Stimulated activated CD8-positive, alpha-beta memory T cell treated with anti-CD3 and anti-CD28 coated beads, Interleukin-7, amount 100 ng/mL, for 48 hours (primary cell): ENCODE results near the gene TSPAN6.

ENCODE experiments used
- DNase-seq, 2 donors: peaks; one replicate each; pipeline ENCODE4 v3.0.0-alpha.2; 2020; ENCODE audit warnings: low read depth in 1 of 2; ENCODE audit errors: extremely low read depth in 1 of 2

TSPAN6 gene

DNA sequence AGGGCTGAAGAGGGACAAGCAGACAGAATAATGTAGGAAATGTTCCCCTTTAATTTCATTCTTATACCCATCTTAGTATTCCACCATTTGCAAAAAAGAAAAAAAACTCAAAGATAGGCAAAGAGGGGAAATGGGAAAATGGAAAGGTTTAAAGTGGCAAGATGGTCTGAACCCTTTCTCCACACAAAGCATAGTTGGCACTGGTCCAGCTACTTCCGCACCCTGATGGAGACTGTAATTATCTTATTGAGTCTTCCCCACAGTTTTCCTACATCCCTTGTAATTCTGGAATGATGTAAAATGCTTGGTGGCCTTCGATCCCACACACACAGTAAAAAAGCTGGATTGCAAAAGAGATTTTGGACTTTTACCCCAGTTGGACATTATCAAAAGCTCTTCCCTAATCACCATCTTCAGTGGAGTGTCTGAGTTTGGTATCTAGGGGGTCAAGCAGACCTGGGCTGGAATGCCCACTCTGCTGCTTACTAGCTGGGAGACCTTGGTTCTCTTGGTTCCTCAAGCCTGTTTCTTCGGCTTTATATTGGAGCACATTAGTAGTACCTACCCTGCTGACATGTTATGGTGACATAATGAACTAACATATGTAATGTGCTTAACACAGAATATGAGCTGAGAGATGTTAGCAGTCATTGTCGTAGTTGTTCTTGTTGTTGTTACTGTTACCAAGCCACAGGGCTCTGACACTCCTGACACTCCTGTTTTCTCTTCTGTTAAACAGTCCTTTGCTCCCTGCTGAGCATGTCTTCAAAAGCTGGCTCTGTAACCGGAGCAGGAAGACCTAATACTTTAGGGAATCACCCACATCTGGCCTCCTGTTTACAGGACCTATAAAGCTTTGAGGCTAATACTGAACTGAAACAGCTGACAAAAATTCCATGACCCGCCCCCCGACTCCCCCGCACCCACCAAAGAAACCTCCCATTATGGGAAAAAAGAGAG, 12.1 kb upstream of the TSPAN6 start:
- DNase-seq, result no peak

DNA sequence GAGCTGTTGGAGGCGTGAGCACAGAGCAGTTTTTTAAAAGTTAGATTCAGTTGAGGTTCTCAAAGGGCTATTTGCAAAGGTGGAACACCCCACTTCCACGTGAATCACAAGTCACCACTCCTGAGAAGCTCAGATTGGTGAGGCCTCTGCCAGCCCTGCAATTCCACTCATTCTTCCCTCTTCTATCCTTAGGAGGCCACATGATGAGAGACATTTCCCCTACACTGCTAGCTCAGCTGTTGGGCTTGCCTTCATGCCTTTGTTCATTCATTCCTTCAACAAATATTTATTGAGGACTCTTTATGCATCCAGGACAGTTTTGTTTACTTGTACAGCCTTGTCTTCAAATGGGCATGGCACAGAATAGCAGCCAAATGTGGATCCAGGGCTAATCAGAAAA, 11.1 kb upstream of the TSPAN6 start:
- no peak for DNase-seq

GRCh38 chrX:100647095-100647494, 10.5 kb upstream of the TSPAN6 start:
- DNase-seq, result no peak

GRCh38 chrX:100645106-100645505, 8.5 kb upstream of the TSPAN6 start:
- no peak for DNase-seq

DNA sequence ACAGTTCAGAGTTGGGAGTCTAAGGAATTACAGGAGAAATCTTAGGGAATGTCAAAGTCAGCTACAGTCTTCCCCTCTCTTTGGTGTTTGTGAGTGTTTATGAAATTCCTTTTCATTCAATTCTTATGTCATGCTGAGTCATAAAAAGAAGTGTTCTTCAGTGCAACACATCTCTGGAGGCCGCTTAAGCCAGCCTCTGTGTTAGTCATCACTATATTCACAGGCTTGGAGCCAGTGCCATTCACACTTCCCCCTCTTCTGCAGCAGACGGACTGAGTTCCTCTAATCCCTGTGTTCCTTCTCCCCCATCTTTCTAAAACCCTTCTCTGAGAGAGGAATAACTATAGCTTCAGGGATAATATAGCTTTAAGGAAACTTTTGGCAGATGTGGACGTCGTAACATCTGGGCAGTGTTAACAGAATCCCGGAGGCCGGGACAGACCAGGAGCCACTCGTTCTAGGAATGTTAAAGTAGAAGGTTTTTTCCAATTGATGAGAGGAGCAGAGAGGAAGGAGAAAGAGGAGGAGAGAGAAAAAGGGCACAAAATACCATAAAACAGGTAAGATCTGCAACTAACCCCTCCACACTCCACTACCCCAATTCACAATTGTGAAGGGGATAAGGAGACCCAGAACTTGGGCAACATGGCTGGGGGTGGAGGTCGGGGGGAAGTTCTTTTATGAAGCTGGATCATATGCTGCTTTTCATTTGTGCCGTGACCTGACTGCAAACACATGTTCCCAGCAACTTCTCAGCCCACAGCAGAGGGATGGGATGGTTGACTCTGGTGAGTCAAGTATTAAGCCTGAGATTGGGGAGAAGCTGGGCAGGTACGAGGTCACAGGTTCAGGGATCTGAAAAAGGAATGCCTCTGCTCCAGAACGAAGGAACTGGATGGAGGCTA, 7.6 kb upstream of the TSPAN6 start, which contains the start of gene SRPX2:
SRPX2 (plus strand) TSS at position 244 of the 905 bp plus-strand sequence. CDS start 2,124 bp downstream, outside the sequence.
- no peak for DNase-seq

DNA sequence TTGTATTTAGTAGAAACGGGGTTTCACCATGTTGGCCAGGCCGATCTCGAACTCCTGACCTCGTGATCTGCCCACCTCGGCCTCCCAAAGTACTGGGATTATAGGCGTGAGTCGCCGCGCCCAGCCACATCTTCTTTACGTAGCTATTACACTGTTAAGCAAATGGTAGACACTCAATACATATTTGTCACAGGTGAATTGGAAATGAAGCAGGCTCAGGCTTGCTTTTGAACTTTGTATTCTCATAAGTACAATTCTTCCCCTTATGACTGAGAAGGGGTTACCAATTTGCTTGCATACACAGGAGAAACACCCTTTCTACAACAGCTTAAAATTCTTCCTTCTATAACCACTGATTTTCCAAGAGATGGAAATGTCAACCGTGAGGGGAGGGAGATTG, 6.6 kb upstream of the TSPAN6 start:
- no peak for DNase-seq

DNA sequence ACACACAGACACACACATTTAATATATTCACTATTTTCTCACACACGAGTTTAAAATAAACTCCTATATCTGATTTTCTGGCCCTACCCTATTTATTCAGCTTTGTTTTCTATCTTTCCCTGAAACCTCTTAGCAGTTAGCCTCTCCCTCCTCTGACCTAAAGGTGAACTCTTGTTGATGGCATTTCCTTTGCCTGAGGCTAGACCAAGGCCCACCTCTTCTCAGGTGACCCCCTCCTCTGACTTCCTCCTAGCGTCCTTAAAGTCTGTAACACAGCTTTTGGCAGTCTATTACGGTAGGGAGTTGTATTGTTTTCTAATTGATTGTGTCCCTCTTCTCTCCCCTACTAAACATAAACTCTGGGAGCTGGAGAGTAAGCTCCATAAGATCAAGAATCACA, 5.7 kb upstream of the TSPAN6 start:
- DNase-seq, result no peak

- DNase-seq, result no peak
Observed at GRCh38 chrX:100635989-100636320, 651 bp downstream of the TSPAN6 start.

GRCh38 chrX:100635040-100635439, 1.6 kb downstream of the TSPAN6 start:
- DNase-seq, result no peak

GRCh38 chrX:100625985-100626491, 10.6 kb downstream of the TSPAN6 start:
- DNase-seq, result no peak

DNA sequence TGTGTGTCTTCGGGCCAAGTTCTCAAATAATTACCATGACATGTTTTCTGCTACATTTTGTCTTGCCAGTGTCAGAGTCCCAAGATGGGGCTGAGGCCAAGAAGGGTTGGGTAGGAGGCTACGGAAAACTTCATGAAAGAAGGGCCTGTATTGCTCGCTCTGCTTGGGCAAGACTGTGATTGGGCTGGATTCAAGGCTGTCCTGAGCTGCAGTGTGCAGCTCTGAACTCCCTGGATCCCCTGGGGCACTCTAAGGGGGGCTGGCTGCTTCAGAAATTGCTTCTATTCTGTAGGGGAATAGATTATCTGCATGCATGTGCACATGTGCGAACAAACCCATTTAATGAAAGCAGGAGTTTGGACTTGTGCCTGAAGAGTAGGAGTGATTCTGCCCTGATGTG, 13.6 kb downstream of the TSPAN6 start:
- no peak for DNase-seq

GRCh38 chrX:100615005-100615404, 21.6 kb downstream of the TSPAN6 start:
- no peak for DNase-seq

DNA sequence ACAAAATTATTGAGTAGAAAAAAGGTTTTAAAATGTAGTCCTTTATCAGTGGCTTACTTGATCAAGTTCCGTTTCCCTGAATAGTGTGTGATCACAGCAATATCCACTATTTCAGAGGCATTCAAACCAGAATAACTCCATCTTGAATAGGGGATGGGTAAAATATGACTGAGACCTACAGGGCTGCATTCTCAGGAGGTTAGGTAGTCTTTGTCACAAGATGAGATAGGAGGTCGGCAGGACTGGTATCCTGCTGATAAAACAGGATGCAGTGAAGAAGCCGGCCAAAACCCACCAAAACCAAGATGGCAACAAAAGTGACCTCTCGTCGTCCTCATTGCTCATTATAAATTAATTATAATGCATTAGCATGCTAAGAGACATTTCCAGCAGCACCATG, 24.7 kb downstream of the TSPAN6 start:
- no peak for DNase-seq

DNA sequence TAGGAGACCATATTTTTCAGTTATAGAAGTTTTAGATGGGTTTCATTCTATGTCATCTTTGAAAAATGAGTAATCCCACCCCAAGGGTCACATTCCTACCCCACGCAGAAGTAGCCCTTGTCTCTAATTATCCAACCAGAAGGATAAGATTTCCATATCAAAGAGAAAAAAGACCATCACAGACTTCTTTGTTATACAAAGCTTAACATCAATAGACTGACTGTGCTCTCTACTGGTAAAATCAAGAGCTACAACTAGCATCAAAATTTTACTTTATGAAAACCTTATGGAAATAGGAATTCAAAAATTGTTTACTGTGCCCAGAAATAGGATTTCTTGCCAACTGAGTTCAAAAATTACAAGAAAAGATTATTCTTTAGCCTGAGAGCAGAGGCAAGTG, 27.0 kb downstream of the TSPAN6 start:
- no peak for DNase-seq

DNA sequence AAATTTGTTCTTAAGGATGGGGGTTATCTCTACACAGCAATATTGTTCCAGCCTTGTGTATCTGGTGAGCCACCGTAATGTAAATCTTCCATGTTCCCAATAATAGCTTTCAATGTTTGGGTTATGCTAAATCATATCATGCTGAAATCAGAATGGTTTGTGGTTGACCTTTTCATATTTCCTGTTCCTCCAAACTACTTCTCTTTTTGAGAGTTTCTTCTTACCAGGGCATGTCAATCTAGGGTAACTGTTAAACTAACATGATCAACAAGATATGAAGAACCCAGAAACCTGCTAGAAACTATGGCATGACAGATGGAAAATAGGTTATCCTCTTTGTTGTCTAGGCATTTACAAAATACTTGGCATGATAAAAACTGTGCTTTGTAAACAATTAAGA, 29.9 kb downstream of the TSPAN6 start:
- no peak for DNase-seq

- DNase-seq, result no peak
Observed at GRCh38 chrX:100600758-100601157, 35.8 kb downstream of the TSPAN6 start.

GRCh38 chrX:100600340-100600739, 36.3 kb downstream of the TSPAN6 start:
- no peak for DNase-seq

GRCh38 chrX:100599456-100599855, 37.1 kb downstream of the TSPAN6 start:
- DNase-seq, result no peak

DNA sequence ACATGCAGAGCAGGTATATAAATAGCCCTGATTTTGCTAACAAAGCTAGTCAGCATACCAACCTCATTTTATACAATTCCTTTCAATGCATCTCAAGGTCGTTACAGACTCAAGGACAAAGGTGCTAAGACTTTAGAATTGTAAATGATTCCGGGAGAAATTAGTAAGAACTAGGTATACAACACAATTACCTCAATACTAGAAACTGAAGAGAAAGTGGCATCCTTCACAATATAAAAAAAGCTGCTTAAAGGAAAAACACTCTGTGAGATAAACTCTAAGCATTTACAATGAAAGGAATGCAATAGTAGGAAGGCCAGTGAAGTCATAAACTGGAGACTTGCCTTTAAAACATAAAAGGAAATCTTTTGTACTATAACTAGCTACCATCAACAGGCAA, 40.0 kb downstream of the TSPAN6 start:
- no peak for DNase-seq

- no peak for DNase-seq
Observed at GRCh38 chrX:100593581-100593980, 43.0 kb downstream of the TSPAN6 start.

DNA sequence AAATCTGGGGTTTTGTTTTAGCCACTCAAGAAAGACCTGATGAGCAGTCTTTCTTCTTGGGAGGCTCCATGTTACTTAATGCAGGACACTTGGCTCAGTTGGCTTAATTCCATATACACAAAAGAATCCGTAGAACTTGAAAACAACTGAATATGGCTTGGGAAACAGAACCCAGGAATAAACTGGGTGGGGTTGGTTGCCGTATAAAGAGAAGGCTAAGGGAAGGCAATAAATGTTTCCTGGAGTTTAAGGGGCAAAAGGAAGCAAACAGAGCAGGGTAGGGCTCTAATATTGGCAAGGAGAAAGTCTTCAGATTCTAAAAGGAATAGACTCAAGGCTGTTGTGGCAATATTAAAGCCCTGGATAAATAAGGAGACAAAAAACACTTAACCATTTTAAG, 43.5 kb downstream of the TSPAN6 start:
- DNase-seq, result no peak
